Measurements from ENCODE around the gene C20orf202. TPM values are rescaled to one million over a fixed set of nuclear protein-coding genes. Genes with fewer than 3 reads are reported as not detected.
A peak's percentile ranks its signal among the peaks of the same experiment; 100 is the strongest.

Gene C20orf202
- total and polyA plus RNA-seq, 9 of the 15 experiments (the other 6 are each of a cell fraction or from before 2014, with no cell fraction given): 0.03 to 0.24 (median 0.15) TPM; not detected in 4

DNA sequence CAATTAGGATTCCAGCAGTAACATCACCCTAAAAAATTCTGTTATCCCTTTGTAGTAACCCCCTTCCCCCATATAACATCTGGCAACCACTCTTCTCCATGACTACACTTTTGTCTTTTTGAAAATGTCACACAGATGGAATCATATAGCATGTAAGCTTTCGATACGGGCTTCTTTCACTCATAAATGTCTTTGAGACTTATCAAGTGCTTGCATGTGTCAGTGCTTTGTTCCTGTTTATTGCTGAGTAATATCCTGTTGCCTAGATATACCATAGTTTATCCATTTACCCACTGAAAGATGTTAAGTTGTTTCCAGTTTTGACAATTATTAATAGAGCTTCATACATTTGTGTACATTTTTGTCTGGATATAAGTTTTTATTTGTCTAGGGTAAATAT lies 52.4 kb downstream of the C20orf202 start (continued):
- TF ChIP-seq TCF7L2 (IDR thresholded peaks at IDR 0.05; ENCODE audit: low read depth, low read length) (no peak), CBX8 (IDR thresholded peaks at IDR 0.05; ENCODE audit: borderline replicate concordance, extremely low read depth, low read depth, low read length, poor library complexity, severe bottlenecking) (no peak), TAF7 (tag; IDR thresholded peaks at IDR 0.05) (no peak), LEF1 (IDR thresholded peaks at IDR 0.05) (peak; percentile 75), RB1 (IDR thresholded peaks at IDR 0.05; ENCODE audit: low read depth) (no peak), BCL6 (CRISPR knock-in tag; IDR thresholded peaks at IDR 0.05) (no peak), CHD1 (IDR thresholded peaks at IDR 0.05; ENCODE audit: low read length) (no peak), SRSF1 (IDR thresholded peaks at IDR 0.05; ENCODE audit: low read depth, low read length) (no peak), ZNF165 (CRISPR knock-in tag; IDR thresholded peaks at IDR 0.05; ENCODE audit: borderline replicate concordance) (no peak), ARNT (IDR thresholded peaks at IDR 0.05) (peak; percentile 58 to 66; a peak in 1 of 4 replicates), ESRRA (IDR thresholded peaks at IDR 0.05; ENCODE audit: borderline replicate concordance, low read depth) (no peak), ARHGAP35 (IDR thresholded peaks at IDR 0.05; ENCODE audit: partially characterized antibody) (no peak), PTBP1 (IDR thresholded peaks at IDR 0.05; ENCODE audit: low read depth, low read length) (no peak), GABPB1 (CRISPR knock-in tag; IDR thresholded peaks at IDR 0.05) (no peak), RFX1 (IDR thresholded peaks at IDR 0.05) (peak; percentile 76), NBN (IDR thresholded peaks at IDR 0.05; ENCODE audit: low read depth) (no peak; the same call in 1 of the 2 replicates), KLF10 (CRISPR knock-in tag; IDR thresholded peaks at IDR 0.05) (no peak), ZNF431 (CRISPR knock-in tag; IDR thresholded peaks at IDR 0.05) (no peak)
- TF ChIP-seq, protein P1, sequence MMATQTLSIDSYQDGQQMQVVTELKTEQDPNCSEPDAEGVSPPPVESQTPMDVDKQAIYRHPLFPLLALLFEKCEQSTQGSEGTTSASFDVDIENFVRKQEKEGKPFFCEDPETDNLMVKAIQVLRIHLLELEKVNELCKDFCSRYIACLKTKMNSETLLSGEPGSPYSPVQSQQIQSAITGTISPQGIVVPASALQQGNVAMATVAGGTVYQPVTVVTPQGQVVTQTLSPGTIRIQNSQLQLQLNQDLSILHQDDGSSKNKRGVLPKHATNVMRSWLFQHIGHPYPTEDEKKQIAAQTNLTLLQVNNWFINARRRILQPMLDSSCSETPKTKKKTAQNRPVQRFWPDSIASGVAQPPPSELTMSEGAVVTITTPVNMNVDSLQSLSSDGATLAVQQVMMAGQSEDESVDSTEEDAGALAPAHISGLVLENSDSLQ (IDR thresholded peaks at IDR 0.05): peak; percentile 76
- TF ChIP-seq, protein P2, sequence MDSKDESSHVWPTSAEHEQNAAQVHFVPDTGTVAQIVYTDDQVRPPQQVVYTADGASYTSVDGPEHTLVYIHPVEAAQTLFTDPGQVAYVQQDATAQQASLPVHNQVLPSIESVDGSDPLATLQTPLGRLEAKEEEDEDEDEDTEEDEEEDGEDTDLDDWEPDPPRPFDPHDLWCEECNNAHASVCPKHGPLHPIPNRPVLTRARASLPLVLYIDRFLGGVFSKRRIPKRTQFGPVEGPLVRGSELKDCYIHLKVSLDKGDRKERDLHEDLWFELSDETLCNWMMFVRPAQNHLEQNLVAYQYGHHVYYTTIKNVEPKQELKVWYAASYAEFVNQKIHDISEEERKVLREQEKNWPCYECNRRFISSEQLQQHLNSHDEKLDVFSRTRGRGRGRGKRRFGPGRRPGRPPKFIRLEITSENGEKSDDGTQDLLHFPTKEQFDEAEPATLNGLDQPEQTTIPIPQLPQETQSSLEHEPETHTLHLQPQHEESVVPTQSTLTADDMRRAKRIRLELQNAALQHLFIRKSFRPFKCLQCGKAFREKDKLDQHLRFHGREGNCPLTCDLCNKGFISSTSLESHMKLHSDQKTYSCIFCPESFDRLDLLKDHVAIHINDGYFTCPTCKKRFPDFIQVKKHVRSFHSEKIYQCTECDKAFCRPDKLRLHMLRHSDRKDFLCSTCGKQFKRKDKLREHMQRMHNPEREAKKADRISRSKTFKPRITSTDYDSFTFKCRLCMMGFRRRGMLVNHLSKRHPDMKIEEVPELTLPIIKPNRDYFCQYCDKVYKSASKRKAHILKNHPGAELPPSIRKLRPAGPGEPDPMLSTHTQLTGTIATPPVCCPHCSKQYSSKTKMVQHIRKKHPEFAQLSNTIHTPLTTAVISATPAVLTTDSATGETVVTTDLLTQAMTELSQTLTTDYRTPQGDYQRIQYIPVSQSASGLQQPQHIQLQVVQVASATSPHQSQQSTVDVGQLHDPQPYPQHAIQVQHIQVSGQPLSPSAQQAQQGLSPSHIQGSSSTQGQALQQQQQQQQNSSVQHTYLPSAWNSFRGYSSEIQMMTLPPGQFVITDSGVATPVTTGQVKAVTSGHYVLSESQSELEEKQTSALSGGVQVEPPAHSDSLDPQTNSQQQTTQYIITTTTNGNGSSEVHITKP (IDR thresholded peaks at IDR 0.05; ENCODE audit: partially characterized antibody): no peak
- TF ChIP-seq, protein P3, sequence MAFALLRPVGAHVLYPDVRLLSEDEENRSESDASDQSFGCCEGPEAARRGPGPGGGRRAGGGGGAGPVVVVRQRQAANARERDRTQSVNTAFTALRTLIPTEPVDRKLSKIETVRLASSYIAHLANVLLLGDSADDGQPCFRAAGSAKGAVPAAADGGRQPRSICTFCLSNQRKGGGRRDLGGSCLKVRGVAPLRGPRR (CRISPR knock-in tag; IDR thresholded peaks at IDR 0.05): no peak
- TF ChIP-seq, protein P4, sequence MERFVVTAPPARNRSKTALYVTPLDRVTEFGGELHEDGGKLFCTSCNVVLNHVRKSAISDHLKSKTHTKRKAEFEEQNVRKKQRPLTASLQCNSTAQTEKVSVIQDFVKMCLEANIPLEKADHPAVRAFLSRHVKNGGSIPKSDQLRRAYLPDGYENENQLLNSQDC (CRISPR knock-in tag; IDR thresholded peaks at IDR 0.05): no peak
